IPS DF 19.7 (cell line): ENCODE data around the gene KCNJ2.
A peak's percentile ranks its signal among the peaks of the same experiment; 100 is the strongest.

Source experiments
- DNase-seq: peaks from one replicate; pipeline ENCODE4 v3.0.0-alpha.2; 2013; ENCODE audit warnings: low read depth, low spot score

KCNJ2 gene

GRCh38 chr17:70168977-70169708 is at the start of gene KCNJ2:
TSS of gene KCNJ2 (plus strand) at chr17:70169532. CDS start at chr17:70175040, 5,508 bp downstream.
- DNase-seq: no peak

GRCh38 chr17:70119545-70119944 is 49.8 kb upstream of the KCNJ2 start:
- DNase-seq: peak; percentile 12

GRCh38 chr17:70119983-70120382 is 49.3 kb upstream of the KCNJ2 start:
- DNase-seq: no peak

GRCh38 chr17:70120425-70120824 is 48.9 kb upstream of the KCNJ2 start:
- no peak for DNase-seq

- DNase-seq: no peak
Observed at GRCh38 chr17:70121126-70121525, 48.2 kb upstream of the KCNJ2 start.

DNA sequence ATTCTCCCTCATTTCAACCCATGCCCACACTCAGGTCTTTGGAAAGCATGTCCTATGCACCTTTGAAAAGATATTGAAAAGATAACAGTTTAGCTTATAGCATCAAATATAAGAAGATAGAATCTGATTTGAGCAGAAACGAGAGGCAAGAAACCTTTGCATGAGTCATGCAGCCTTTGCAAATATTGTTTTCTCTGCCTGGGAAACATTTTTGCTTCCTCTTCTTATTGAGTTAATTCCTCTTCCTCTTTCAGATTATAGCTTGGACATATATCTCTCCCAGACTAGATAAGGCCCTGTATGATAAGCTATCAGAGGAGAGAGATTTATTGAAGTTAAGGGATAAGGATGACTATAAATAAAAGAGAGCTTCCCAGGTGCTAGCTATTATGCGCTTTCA is 46.1 kb upstream of the KCNJ2 start:
- no peak for DNase-seq

GRCh38 chr17:70124723-70125122 is 44.6 kb upstream of the KCNJ2 start:
- DNase-seq: no peak

DNA sequence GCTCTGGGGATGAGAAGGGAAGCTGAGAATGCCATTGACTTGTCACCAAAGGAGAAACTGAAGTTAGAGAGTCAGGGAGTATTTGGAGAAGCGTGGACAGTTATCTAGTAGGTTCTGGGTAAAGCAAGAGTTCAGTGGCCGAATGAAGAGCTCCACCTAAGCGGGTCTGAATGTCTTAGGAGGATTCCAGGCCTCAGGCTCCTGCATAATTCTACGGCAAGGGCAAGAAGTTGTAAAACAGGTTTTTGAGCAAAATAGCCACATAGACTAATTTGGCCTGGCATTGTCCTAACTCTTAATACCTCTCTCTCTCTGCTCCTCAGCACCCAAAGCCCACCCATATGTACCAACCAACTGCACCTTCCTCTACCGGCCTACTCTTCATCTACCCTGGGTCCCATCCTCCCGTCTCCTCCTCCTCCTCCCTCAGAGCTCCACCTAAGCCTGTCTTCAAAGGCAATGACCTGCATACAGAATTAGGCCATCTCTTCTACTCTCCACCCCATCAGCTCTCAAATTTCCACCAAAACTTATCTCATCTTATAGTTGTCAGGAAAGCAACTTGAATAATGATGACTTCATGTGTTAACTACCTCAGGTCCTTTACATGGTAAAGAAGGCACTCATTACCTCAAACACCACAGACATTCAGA is 42.0 kb upstream of the KCNJ2 start:
- DNase-seq: no peak

DNA sequence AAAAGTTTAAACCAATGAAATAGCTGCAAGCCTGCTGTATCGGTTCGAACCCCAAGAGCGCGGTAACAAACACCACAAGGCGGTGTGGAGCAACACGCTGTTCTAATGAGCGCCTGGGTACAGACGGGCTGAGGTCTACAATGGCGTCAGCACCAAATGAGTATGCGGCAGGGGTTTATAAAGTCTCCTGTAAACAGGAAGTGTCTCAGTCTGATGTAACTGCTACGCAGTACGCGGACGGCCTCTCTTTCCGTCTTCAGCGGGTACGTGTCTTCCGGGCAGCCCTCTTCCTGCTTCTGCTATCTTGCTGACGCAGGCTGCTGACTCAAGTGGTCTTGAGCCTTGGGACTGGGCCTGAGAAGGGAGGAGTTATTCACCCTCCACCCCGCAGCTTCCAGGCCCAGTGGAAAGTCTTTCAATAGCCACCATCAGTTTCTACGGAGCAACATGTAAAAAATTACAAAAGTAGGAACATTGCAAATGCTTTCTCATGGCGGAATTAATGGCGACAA is 40.5 kb upstream of the KCNJ2 start:
- no peak for DNase-seq

DNA sequence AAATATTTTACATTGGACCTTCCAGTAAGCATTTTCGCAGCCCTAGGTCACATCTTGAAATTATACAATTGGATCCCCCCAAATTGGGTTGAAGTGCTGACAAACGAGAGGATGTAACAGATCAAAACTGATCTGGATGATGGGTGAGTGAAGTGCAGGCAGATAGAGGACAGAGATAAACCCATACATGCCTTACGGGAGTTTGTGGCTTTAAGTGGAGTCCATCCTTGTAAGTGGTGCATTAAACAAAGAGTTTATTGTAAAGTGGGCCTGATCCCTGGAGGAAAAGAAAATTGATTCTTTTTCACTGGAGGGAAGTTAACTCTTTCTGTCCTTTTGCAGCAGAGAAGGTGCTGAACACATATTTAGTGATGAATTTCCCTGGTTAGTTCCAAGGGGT is 39.0 kb upstream of the KCNJ2 start:
- DNase-seq: no peak

GRCh38 chr17:70132505-70132904 is 36.8 kb upstream of the KCNJ2 start:
- DNase-seq: no peak

GRCh38 chr17:70134042-70134441 is 35.3 kb upstream of the KCNJ2 start:
- DNase-seq: no peak

DNA sequence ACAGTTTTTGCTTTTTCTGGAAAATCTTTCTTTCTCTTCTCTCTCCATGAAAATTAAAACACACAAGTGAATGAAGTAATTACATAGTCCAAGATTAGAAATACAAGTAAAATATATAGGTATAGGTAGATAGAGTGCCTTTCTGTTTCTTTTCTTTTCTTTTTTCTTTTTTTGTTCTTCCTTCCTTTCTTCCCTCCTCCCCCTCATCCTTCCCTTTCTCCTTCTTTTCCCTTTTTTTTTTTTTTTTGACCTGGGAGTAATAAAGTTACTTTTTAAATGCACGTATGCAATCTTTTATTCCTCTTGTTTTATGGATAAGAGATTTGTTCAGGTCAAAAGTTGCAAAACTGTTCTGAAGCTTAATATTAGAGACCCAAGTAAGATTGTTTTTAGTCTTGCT is 34.6 kb upstream of the KCNJ2 start:
- DNase-seq: no peak

GRCh38 chr17:70136131-70136530 is 33.2 kb upstream of the KCNJ2 start:
- DNase-seq: no peak

GRCh38 chr17:70137451-70138230 is 31.7 kb upstream of the KCNJ2 start:
- no peak for DNase-seq

- DNase-seq: no peak
Observed at GRCh38 chr17:70138291-70138865, 31.0 kb upstream of the KCNJ2 start.

- no peak for DNase-seq
Observed at GRCh38 chr17:70139449-70139993, 29.8 kb upstream of the KCNJ2 start.

DNA sequence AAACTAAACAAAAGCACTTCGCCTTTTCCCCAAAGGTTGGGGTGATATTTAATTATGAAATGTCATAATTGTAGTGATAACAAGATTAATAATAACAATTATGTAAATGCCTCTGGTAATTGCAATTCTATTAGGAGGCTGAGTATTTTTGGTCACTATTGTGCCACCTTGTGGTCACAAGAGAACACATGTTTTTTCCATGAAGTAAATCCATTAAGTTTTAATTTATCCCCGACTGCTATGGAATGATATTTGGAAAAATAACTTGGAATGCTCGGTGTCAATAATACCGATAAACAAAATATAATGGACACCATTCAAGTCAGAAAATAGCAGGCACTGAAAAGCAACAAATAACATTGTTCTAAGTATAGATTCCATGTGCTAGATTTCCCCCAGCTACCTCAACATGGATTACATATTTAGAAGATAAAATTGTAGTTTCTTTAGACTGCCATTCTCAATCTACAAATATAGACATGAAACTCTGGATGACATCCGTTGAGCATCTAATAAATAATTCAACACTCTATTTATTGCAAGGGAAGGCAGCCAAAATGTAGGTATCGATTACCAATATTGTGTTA is 25.0 kb upstream of the KCNJ2 start:
- DNase-seq: no peak

DNA sequence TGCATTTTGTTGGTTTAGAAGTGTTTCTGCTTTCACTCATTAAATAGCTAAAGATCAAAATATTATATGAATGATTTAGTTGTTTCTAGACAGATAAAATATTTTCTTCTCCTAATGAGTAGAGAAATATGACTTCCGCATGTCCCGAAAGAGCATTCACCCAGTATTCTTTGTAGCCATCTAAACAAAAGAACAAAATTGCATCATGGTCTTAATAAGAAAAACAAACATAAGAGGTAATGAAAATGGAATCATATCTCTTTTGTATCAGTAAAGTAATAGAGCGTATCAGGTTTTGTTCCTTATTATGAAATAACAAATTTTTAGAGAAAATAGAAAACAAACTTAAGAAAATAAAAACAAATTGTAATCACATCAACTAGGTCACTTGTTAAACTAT is 16.1 kb upstream of the KCNJ2 start:
- DNase-seq: no peak

DNA sequence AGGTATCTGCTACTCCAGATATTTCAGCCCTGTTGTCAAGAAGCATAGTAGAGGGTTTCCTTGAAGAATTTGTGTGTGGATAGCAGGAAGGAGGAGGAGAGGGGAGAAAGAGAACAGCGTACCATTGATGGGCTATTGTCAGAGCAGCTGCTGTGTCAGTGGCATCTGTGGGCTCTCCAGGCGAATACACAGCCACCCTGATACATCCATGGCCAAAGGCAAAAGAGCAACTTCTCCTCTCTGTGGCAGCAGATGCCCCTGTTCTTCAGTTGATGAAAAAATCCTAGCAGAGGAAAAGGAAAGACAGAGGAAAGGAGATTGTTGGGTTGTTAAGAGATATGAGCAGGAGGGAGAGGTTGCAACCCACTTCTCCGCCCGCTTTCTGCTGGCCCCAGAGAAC is 12.2 kb upstream of the KCNJ2 start:
- no peak for DNase-seq

DNA sequence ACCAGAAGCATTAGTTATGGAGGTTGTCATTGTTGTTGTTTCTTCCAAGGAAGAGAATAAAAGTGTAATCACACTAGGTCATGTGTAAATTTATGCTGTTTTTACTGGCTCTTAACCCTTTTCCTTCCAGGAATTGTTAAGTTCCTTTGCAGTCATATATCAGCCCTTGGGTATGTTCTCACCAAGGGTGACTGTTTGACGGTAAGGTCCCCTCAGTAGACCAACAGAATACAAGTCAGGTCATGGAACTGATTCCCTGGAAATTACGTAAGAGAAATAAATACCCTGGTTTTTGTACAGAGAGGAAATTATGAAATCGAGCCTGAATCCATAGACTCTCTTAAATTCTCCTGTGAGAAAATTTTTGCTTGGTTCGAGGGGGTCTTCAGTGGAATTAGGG is 11.2 kb upstream of the KCNJ2 start:
- no peak for DNase-seq
